ENCODE results near the gene SBK3.
"Not testable (repeated sequence)": the region's sequence is repeated elsewhere in the genome, so short reads cannot be mapped to it uniquely, and the experiment has no call there.

The SBK3 gene

DNA sequence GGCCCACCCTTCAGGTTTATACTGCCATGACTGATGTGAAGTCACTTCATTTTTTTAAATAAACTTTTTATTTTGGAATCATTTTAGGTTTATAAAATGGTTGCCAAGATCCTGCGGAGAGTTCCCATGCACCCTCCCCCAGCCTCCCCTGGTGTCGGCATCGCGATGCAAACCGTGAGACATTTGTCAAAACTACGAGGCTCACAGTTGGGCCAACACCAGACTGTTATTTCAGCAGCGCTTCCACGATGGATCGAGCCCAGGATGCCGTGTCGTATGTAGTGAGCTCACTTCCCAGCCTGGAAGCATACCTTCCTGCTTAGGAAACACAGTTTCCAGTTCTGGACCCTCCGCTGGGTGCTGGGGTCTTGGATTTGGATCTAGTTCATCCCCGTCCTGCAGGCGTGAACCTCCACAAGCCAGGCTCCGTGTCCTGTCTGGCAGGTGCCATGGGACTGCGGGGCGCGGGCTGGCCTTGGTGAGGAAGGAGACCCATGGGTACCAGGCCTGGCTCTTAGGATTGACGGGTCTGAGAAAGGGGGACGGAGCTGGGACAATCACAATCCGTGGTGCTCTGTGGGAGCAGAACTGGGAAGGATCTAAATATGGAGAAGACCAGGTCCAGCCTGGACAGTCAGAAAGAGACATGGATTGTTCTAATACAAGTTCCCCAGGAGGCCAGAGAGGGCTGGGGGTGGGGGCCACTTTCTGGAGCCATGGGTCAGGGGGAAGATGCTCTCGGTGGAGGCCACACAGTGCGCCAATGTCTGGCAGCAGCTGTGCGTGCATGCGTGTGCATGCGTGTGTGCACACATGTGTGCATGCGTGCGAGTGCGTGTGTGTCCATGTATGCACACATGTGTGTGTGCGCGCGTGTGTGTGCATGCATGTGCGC, 6.0 kb downstream of the SBK3 start:
- DNase-seq, result no peak

GRCh38 chr19:55538132-55538531, 7.2 kb downstream of the SBK3 start:
- DNase-seq, result no peak

DNA sequence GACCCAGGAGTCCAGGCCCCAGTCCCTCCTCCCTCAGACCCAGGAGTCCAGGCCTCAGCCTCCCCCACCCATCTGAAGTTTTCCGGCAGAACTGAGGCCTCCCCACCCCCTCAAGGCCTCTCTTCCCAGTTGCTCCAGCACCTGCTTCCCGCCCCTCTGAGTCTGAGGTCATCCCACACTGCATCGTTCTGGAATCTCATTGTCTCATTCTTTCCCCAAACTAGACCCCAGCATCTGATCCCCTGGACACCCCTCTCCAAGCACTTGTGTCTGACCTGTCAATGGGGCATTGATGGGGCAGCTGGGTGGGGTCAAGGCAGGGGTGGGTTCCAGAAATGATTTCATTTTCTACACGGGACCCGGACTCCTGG, 7.6 kb downstream of the SBK3 start:
- no peak for DNase-seq

DNA sequence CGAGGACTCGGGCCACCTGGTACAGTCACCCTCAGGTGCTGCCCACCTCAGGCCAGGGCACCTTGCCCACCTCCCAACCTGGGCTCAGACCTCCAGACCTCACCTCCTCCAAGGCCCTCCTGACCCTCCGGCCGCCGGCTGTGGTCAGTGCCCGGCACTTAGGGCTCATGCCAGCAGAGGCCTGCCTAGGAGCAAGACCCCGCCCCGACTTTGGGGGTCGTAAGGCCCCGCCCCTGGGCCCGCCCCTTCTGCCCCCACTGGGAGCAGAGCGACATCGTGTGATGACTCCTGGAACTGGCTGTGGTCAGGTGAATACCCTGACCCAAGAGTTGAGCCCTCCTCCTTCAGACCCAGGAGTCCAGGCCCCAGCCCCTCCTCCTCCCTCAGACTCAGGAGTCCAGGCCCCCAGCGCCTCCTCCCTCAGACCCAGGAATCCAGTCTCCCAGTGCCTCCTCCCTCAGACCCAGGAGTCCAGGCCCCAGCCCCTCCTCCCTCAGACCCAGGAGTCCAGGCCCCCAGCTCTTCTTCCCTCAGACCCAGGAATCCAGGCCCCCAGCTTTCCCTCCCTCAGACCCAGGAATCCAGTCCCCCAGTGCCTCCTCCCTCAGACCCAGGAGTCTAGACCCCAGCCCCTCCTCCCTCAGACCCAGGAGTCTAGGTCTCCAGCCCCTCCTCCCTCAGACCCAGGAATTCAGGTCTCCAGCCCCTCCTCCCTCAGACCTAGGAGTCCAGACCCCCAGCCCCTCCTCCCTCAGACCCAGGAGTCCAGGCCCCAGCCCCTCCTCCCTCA, 8.2 kb downstream of the SBK3 start, which contains the start of gene SBK2:
Gene SBK2, minus strand, starts transcription at position 183 of the 790 bp plus-strand sequence. CDS start 839 bp downstream, outside the sequence.
- DNase-seq, result no peak

DNA sequence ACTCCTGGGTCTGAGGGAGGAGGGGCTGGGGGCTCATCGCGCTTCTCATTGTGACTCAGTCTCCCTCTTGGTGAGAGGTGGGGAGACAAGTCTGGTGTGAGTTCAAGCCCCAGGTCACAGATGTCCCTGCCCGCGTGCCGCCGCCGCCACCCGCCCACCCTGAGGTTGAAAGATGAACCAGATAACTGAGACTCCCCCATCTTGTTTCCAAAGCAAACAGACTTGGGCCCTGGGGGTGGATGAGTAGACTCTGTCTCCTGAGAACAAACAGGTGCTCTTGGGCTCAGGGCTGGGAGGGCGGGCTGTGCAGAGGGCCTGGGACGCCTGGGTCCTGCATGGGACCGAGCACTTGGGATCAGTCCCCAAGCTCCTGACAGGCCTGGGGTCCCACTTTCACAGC, 9.0 kb downstream of the SBK3 start:
- DNase-seq, result no peak

DNA sequence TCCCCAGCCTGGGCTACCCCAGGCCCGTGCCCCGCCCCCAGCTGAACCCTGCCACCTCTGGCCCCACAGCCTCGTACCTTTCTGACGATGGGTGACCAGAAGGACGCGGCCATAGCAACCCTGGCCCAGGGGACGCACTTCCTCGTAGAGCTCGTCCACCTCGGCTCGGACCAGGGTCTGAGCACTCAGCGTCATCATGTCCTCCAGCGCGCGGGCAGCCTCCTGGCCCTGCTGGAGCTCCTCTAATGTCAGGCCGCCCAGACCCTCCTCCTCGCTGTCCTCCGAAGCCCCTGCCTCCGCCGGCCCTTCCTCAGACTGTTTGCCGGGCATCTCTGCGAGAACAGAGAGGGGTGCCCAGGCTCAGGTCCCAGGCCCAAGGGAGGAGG, 9.4 kb downstream of the SBK3 start:
- DNase-seq, result no peak

- DNase-seq, result no peak
Measured at GRCh38 chr19:55535173-55535964, 10.0 kb downstream of the SBK3 start.

DNA sequence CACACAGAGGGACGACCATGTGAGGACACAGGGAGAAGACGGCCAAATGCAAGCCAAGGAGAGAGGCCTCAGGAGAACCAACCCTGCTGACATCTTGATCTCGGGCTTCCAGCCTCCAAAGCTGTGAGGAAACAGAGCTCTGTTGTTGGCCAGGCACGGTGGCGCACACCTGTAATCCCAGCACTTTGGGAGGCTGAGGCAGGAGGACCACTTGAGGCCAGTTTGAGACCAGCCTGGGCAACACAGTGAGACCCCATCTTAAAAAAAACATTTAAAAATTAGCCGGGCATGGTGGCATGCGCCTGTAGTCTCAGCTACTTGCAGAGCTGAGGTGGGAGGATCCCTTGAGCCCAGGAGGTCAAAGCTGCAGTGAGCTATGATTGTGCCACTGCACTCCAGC, 11.1 kb downstream of the SBK3 start:
- DNase-seq, result not testable (repeated sequence)

GRCh38 chr19:55530996-55531395, 14.3 kb downstream of the SBK3 start:
- no peak for DNase-seq

- DNase-seq, result no peak
Measured at GRCh38 chr19:55529636-55530234, 15.6 kb downstream of the SBK3 start.

DNA sequence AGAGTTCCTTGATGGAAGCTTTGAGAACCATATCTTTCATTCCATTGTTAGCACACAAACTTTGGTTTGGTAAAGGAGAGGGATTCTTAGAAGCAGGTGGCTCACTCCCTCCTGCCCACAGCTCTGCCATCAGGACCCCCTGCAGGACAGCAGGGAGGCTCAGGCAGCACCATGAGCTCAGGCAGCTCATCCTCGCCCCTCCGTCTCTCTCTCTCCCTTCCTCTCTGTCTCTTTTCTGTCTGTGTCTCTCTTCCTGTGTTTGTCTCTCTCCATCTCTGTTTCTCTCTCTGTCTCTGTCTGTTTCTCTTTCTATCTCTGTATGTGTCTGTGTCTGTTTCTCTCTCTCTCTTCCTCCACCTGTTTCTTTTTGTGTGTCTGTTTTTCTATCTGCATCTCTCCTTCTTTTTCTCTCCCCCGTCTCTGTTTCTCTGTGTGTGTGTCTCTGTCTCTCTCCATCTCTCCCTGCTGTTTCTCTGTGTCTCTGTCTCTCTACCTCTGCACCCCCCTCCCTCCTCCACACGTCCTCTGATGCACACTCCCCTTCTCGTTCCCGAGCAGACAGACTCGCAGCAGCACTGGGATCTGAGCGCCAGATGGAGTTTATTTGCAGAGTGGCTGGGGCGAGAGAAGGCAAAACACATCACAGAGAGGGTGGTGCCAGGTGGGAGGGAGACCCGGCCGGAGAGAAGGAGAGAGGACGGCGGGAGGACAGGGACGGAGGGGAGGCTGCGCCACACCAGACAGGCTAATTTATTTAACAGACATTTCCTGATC, 17.1 kb downstream of the SBK3 start:
- DNase-seq, result no peak

GRCh38 chr19:55527197-55528029, 17.9 kb downstream of the SBK3 start:
- DNase-seq, result no peak

GRCh38 chr19:55526216-55527196, 18.8 kb downstream of the SBK3 start:
- no peak for DNase-seq

DNA sequence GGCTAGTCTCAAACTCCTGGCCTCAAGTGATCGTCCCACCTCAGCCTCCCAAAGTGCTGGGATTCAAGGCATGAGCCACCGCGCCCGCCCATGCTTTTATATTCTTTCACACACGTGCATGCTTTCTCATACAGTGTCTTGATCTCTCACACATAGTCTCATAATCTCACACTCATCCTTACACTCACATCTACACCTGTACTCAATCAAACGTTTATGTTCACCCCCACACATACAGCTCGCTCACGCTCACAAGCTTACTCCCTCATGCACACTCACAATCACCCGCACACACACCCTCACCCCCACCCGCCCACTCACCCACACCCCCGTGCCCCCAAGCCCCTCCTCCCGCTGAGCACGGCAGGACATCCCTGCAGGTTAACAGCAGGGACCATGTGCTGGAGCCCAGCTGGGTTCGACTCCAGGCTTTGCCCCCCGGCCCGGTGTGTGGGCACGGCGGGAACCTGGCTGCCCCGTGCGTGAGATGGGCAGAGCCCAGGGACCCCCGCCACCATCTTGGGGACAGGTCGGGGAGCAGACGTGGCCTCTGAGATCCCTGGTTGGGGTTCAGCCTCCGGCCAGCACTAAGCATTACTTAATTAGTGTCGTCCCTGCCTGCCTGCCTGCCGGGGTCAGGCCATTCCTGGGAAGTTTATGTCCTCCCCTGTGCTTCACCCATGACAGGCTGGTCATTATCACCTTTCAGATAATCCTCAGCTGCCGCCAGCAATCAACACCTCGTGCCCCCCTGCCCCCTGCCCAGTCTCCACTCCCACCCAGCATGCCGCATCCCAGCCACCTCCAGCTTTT, 19.8 kb downstream of the SBK3 start:
- no peak for DNase-seq

DNA sequence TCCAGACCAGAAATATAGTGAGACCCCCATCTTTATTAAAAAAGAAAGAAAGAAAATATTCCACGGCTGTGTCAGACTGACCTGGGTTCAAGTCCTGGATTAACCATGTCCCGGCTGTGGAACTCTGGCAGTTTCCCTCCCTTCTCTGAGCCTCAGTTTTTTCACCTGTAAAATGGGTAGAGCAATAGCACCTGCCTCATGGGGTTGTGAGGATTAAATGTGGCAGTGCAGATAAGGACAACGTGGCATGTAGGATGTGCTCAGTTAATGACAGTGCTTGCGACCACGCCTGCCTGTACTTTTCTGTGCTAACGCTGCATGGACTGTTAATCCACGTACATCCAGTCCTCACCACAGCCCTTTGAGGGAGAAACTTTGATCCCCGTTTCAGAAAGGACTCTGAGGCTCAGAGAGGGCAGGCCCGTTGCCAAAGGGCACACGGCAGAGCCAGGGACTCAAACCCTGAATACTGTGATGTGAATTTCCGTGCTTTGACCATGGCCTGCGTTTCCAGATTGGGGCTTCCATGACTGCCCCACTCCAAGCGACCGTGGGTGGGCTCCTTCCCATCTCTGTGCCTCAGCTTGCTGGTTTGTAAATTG, 24.6 kb downstream of the SBK3 start:
- DNase-seq, result no peak

DNA sequence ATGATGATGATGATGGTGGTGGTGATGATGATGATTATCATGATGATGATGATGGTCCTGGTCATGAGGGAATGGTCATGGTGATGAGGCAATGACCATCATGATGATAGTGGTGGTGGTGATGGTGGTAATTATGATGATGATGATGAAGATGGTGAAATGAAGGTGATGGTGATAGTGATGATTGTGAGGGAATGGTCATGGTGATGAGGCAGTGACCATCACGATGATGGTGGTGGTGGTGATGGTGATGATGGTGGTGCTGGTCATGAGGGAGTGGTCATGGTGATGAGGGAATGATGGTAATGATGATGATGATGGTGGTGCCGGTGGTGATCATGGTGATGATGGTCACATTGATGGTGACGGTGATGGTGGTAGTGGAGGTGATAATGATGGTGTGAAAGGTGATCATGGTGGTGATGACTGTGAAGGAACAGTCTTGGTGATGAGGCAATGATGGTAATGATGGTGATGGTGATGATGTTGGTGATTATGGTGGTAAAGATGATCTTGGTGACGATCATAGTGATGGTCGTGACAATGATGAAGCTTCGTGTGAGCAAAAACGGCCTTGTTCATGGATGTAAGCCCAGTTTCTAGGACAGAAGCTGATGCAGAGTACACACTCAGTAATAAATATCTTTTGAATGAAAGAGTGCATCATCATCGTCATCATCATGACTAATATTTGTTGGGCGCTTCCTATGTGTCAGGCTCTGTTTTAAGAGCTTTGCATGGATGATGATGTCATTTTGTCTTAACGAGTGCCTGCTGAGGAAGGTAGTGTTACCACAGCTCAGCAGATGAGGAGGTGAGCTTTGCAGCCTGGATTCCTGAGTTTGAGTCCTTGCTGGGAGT, 25.7 kb downstream of the SBK3 start:
- no peak for DNase-seq

- DNase-seq, result peak; percentile 95
Measured at GRCh38 chr19:55516878-55517620, 28.3 kb downstream of the SBK3 start.
